Measurements from ENCODE around the gene CRADD. TPM values are rescaled to one million over a fixed set of nuclear protein-coding genes. Genes with fewer than 3 reads are reported as not detected.
"Not testable (repeated sequence)": the region's sequence is repeated elsewhere in the genome, so short reads cannot be mapped to it uniquely, and the experiment has no call there.

CRADD gene
- polyA plus RNA-seq, 4 donors = 11.6 to 13.6 (median 12.7) TPM

DNA sequence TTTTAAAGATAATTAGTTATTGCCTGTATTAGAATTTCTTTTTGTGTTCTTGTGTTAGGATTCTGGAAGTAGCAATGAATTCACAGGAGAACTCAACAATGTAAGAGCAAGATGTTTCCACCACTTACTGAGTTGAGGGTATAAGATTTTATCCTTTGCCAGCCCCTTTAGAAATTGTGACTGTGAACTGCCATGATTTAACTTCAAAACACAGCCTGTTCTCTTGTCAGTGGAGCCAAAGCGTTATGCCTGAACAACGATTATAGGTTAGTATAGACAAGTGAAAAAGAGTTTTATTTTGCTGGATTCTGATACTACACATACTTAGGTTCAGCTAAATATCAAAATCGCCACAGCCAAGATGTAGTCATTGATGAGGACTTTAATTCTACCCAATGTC is 101.6 kb downstream of the CRADD start:
- DNase-seq (ENCODE audit: low read depth in 4 of 4, low spot score in 2 of 4) = no peak

DNA sequence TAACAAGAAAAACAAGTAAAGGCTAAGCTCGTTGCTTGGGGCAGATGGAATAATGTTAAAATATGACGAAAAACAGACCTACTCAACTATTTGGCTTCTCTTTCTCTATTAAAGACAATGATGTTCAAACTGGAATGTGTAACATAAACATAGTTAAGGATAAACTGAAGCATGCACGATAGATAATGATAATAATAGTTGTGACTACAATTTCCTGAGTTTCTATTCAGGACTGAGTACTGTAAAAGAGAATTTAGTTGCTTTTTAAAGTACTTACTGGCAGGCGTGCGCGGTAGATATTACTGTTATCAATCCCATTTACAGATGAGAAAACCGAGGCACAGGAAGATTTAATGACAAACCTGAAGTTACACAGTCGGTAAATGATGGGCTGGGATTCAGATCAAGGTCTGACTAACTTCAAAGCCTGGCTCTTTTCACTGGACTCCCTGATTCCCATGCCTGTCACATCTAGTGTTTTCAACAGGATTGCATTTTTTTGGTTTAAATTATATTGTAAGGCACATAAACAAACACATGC is 103.0 kb downstream of the CRADD start:
- DNase-seq (ENCODE audit: low read depth in 4 of 4, low spot score in 2 of 4) = no peak

DNA sequence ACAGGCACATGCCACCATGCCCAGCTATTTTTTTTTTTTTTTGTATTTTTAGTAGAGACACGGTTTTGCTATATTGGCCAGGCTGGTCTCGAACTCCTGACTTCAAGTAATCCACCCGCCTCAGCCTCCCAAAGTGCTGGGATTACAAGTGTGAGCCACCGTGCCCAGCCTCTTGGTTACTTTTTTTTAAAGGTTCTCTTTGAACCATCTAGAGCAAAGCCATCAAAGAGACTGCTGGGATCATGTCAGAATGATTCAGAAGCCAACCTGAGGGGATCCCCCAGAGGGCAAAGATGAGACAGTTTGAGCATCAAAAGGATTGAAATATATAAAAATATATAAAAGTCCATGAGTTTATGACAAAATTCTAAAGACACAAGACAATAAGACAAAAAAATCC is 103.7 kb downstream of the CRADD start:
- DNase-seq (ENCODE audit: low read depth in 4 of 4, low spot score in 2 of 4) = not testable (repeated sequence)

DNA sequence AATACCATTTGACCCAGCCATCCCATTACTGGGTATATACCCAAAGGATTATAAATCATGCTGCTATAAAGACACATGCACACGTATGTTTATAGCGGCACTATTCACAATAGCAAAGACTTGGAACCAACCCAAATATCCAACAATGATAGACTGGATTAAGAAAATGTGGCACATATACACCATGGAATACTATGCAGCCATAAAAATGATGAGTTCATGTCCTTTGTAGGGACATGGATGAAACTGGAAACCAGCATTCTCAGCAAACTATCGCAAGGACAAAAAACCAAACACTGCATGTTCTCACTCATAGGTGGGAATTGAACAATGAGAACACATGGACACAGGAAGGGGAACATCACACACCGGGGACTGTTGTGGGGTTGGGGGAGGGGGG is 104.8 kb downstream of the CRADD start:
- not testable (repeated sequence) for DNase-seq (ENCODE audit: low read depth in 4 of 4, low spot score in 2 of 4)

DNA sequence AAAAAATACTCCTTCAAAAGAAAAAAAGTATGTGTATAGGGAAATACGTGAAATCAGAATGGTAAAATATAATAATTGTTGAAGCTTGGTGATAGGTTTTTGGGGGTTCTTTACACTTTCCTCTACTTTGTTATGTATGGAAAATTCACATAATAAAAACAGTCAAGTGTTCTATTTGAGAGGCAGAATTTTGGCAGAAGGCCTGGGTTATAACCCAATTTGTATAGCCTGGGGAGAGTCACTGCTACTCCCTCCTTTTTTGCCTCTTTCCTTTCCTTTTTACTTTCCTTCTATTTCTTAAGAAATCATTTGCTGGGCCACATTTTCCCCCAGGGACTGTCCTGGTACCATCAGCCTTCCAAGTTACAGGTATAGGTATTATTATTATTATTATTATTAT is 105.7 kb downstream of the CRADD start:
- no peak for DNase-seq (ENCODE audit: low read depth in 4 of 4, low spot score in 2 of 4)

DNA sequence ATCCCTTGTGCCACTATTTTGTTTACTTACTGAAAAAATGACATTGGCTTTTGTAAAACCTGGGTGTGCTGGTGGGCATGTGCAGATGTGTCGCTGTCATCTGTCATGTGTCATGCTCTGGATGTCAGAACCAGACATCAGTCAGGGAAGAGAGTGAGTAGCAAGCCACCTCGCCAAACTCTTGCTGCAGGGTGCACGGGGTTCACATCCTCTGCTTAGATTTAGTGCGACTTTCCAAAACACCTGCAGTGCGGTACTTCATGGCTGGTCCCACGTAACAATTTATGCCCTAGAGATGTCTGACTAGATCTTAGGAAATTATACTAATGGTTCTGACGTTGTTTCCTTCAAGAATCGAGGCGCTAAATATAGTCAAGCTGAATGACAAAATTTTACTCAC is 106.7 kb downstream of the CRADD start:
- DNase-seq (ENCODE audit: low read depth in 4 of 4, low spot score in 2 of 4) = no peak

DNA sequence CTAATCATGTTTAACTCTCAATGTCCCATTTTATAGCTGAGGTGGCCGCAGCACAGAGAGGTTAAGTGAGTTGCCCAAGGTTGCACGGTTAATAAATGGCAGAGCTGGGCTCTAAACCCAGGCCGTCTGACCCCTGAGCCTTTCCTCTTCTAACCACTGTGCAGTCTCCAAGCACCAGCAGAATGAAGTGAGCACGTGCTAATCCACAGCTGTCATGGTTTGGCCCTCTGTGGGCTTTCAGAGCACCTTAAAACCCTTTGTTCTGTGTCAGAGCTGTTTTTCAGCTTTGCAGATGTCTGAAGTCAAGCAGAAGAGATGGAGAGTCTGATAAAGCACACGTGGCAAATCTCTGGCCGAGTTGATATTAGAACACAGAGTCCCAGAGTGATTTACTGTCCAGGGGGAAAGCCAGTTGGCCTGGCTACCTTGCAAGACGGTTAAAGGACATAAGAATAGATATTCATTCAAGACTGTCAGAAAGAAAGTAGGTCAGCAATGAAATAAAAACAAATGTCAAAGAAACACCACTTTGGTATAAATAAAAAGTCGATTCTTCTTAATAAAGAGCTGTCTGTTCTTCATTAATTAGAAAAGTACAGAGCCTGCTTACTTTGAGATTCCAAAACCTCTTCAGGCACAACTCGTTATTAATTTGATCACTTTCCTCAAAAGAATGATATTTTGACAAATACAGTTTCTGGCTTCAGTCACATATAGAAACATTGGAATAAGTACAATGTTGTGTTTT is 107.3 kb downstream of the CRADD start:
- no peak for DNase-seq (ENCODE audit: low read depth in 4 of 4, low spot score in 2 of 4)

DNA sequence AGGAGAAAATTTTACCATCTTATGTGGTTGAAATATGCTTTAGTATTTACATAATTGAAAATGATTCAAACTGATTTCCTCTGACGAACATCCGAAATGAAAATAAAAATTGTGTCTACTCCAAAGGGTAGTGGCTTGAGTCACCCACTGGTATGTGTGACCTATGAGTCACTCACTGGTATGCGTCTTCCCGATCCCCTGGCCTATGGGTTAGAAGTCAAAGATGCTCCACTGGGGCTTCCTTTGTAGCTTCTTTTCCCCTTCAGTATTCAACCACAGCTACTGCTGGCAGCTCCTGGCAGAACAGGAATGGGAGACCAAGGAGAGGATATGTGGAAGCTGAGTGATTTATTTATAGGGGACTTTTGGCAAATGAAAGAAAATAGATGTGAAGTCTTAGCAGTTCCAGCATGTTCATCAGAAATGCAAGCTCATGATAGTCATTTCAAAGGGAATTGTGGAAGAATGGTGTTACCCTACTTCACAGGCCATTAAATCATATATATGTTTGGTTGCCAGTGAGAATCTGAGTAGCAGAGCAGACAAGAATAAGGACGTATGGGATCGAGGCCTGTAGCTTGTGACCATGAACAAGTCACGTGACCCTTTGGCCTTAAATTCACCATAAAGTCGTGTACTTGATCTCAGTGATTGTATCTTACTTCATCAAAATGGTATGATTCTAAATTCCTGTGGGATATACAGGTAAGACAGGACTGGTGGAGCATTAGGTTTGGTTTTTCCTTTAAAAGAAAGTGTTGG is 108.3 kb downstream of the CRADD start:
- DNase-seq (ENCODE audit: low read depth in 4 of 4, low spot score in 2 of 4) = no peak

DNA sequence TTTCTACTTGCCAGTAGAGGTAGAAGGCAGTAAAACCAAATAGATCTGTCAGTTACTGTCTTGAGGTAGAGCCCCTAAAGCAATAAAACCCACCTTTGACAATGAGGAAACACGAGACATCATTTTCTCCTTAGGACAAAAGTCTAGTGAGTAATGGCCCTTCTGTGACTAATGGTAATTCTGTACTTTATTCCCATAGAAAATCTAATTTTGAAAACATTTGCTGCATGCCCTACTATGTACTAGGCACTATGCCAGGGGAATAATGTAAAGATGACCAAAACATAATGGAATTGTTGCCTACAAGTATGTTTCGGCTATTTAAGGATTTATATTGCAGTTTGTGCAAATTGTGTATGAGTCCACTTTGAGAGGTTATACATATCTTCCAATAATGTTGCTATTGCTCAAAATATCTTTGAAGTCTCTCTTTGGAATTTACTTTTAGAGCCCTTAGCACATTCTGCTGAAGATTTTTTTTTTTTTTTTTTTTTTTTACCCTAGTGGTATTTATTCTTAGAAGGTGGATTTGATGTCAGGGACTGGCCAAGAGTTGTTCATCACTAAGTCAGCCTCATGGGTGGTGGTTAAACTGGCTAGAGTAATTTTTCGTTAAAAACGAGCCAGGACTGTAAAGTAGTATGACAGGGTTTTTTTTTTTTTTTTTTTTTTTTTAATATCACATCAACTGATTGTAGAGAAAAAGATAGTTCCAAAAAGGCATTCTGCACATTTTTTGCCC is 109.7 kb downstream of the CRADD start:
- DNase-seq (ENCODE audit: low read depth in 4 of 4, low spot score in 2 of 4) = no peak

DNA sequence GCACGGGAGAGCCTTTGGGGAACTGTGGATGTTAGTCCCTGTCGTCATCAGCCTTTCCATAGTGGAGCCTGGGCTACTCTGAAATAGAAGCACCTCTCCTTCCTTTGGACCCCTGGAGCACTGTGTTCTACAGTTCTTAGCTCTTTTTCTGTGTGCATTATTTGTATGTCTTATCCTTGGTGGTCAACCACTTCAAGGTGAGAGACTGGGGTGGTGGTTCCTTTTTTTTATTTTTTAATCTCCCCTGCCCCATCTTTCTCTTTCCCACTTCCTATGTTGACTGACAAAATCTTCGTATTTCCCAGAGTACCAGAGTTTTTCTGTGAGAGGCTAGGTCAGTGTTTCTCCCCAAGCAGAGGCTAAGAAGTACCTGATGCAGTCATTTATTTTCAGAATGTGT is 111.7 kb downstream of the CRADD start:
- no peak for DNase-seq (ENCODE audit: low read depth in 4 of 4, low spot score in 2 of 4)

DNA sequence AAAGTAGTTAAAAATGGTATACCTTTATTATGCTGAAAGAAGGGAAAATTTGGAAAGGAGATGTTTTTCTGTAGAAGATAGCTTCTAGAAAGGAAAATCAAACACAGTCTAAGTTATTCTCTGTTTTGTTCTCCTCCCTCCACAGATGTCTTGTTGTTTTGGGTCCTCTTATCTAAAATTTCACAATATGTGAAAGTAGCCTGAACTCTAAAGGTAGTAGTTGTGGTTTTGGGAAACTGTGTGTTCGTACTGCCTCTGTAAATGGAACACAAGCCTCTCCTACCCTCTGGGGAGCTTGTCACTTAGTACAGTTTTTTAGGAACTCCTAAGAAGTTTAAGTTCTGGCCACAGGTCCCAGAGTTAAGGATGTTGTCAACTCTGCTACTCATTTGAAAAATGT is 112.6 kb downstream of the CRADD start:
- DNase-seq (ENCODE audit: low read depth in 4 of 4, low spot score in 2 of 4) = no peak

DNA sequence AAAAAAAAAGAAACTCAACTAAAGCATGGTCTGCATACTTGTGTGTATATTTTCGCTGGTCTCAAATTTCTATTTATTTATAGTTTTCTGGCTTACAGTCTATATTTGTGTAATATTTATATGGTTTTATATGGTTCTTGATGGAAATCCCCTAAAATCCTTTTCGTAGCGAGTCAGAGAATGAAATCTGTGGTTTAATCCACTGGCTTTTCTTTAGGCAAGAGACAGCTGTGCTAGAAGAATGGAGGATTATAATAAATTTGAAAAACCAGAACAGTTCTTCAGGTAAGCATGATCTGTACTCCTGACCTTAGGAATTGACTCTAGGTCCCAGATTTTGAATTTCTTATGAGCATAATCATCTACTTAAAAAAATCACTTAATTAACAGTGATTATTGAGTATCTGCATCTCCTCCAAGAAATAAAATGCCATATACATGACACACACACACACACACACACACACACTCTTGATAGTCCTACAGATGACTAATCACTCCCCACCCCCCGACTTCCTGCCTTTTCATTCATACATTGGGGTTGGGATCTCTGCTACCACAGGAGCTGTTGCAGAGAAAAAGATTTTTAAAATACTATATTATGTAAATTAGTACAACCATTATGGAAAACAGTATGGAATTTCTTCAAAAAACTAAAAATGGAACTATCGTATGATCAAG is 113.4 kb downstream of the CRADD start:
- DNase-seq (ENCODE audit: low read depth in 4 of 4, low spot score in 2 of 4) = no peak

DNA sequence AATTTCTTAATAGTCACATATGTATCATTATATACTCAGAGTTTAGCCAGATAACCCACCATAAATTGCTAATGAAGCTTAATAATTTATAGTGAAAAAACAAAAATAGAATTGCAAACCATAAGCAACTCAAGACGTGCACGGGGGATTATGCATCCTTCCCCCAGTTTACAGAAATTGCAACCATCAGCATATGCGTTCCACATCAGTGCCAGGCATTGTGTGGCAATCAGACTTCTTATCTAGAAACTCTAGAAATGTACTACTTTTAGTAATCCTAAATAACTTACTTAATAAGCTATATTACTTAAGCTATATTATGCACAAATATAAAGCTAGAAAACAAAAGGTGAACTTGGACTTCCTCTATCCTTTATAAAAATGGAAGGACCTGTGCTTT is 115.8 kb downstream of the CRADD start:
- no peak for DNase-seq (ENCODE audit: low read depth in 4 of 4, low spot score in 2 of 4)

DNA sequence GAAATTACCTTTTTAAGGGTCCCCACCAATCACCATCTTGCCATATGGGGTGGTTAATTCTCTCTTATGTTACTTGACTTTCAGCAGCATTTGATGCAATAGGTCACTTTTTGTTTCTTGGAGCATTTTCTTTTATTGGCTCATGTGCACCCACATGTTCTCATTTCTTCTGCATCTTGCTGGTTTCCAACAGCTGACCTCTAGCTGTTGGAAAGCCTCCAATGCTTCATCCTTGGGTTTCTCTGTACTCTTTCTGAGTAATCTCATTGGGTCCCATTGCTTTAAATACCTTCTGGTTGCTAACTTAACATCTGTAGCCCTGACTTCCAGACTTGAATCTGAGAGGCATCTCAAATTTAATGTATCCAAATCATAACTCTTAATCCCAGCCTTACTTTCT is 116.8 kb downstream of the CRADD start:
- no peak for DNase-seq (ENCODE audit: low read depth in 4 of 4, low spot score in 2 of 4)

DNA sequence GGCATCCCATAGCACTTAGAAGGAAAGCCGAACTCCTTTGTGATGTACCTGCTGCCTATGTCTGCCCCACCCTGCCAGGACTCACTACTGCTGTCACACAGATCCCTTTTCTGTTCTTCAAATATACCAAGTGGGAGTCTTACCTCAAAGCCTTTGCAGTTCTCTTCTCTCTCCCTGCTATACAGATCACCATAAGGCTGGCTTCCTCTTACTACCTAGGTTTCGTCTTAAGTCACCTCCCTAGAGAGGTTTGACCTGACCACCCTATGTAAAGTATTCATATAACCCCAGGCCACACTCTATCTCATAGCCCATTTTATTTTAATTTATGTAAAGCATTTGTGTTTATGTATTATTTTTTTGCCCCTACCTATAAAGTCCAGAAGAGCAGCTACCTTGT is 117.6 kb downstream of the CRADD start:
- DNase-seq (ENCODE audit: low read depth in 4 of 4, low spot score in 2 of 4) = no peak

DNA sequence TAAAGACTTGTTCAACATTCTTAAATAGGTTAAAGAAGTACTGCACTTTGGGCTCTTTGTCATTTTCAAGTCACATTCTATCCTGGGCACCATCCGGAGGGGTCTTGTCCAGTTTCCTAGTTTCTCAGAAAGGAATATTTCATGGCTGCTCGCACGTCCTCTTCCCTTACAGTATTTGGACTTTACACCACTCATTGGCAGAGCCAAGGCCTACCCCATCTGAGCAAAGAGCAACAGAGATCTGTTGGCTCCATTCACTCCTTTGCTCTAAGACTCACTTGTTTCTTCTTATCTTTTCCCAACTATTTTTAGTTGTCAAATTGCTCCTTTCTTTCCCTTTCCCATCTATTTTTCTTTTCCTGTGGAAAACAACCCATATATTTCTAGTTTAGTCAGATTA is 118.2 kb downstream of the CRADD start:
- no peak for DNase-seq (ENCODE audit: low read depth in 4 of 4, low spot score in 2 of 4)

DNA sequence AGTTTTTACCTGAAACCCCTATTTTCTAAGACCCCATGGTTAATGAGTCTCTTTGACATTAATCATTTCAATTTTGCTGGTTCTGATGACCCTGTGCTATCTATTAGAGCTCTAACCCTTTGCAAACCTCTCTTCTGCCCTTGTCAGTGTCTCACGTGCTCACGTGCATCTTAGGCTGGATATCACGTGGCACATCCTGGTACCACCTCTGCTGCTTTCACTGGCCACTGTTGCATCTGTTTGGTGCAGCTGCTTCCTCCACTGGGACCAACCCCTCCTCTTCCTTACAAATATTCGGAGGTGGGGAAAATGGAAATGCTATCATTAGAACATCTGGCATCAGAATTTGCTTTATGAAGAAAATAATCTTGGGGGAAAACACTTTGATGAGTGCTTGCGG is 119.6 kb downstream of the CRADD start:
- DNase-seq (ENCODE audit: low read depth in 4 of 4, low spot score in 2 of 4) = no peak

DNA sequence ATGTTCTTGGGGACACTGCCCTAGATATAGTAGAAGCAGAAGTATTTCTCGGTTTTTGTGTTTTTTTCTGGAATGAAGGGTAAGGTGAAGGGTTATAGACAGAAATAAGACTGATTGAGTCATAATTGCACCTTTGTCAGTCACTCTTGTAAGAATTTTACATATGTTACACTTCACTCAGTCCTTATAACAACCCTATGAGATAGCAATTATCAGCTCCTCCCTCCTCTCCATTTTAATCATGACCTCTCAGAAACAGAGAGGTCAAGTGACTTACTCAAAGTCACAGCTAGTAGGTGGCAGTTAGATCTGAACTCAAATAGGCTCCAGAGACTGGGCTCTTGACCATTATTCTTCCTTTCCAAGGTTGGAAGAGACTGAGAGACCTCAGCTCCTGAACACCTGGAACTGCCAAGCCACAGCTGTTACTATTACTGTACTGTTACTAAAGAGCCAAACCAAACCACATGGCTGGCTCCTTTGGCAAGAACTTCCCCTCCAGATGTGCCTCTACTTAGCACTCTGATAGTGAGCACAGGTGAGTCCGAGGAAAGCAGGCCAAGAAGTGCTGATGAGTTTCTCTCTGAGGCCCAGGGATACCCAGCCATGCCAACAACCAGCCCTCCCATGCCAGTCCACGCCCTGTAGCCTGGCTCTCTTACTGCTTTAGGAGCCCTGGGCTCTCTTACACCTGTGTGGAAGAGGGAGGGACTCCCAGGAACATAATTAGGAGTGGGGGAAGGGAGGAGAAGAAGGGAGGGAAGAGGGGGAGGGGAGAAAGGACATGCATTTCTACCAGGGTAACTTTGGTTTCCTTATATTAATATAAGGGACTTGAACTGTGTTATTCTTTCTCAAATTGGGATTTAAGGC is 121.3 kb downstream of the CRADD start:
- no peak for DNase-seq (ENCODE audit: low read depth in 4 of 4, low spot score in 2 of 4)

DNA sequence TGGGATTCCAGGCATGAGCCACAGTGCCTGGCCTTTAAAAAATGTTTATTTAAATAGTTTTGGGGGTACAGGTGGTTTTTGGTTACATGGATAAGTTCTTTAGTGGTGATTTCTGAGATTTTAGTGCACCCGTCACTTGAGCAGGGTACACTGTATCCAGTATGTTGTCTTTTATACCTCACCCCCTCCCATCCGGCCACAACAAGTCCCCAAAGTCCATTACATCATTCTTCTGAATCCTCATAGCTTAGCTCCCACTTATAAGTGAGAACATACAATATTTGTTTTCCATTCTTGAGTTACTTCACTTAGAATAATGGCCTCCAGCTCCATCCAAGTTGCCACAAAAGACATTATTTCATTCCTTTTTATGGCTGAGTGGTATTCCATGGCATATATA is 124.5 kb downstream of the CRADD start:
- DNase-seq (ENCODE audit: low read depth in 4 of 4, low spot score in 2 of 4) = not testable (repeated sequence)

DNA sequence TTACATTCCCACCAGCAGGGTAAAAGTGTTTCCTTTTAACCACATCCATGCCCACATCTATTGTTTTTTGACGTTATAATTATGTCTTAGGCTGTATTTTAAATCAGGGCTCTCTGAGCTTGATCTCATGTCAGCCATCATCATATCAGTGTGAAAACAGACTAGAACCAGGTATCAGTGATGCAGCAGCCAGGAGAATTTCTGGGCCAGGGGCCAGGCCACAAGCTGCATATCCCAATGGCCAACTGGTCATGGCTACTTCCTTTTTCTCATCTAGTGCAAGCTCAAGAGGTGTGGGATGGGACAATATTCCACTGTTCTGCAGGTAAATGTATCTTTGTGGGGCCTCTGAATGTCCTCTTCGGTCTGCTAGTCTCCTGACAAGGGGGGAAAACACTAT is 125.1 kb downstream of the CRADD start:
- DNase-seq (ENCODE audit: low read depth in 4 of 4, low spot score in 2 of 4) = no peak

Measured in left renal cortex interstitium (tissue), 4 donors.